Right lung (tissue), 5 donors: ENCODE results near the gene SYCP2. TPM values are rescaled to one million over a fixed set of nuclear protein-coding genes. Genes with fewer than 3 reads are reported as not detected.

Experiments
- DNase-seq, 2 donors: peaks; one replicate each; pipeline ENCODE4 v3.0.0-alpha.2; 2013
- polyA plus RNA-seq, 5 donors: library from polyadenylated mRNA; unstranded; fragments of 120-200 nt; gene quantifications; one replicate each; pipeline versions ENCODE4 v1.2.1 to v1.2.3, GENCODE V29; 2013; ENCODE audit warnings: inconsistent platforms in 1 of 5, low replicate concordance in 1 of 5; ENCODE audit not compliant: insufficient read length in 5 of 5, insufficient read depth in 1 of 5

Gene SYCP2
- polyA plus RNA-seq, 5 donors: 7.9 to 15.4 (median 8.6) TPM

- DNase-seq: no peak
These were observed 95.6 kb downstream of the SYCP2 start for GRCh38 chr20:59837623-59838394.

GRCh38 chr20:59836767-59837166 lies 96.7 kb downstream of the SYCP2 start:
- no peak for DNase-seq

GRCh38 chr20:59835448-59836395 lies 97.7 kb downstream of the SYCP2 start:
- DNase-seq: peak; percentile 72 to 77

GRCh38 chr20:59835057-59835447 lies 98.4 kb downstream of the SYCP2 start:
- peak in 1 of 2 donors; percentile 24 for DNase-seq

- no peak for DNase-seq
These were observed 100.8 kb downstream of the SYCP2 start for GRCh38 chr20:59832406-59833363.

- DNase-seq: no peak
These were observed 101.5 kb downstream of the SYCP2 start for GRCh38 chr20:59831916-59832270.

GRCh38 chr20:59831024-59831915 lies 102.2 kb downstream of the SYCP2 start:
- no peak for DNase-seq

GRCh38 chr20:59830665-59831023 lies 102.8 kb downstream of the SYCP2 start:
- DNase-seq: no peak

- no peak for DNase-seq
These were observed 103.4 kb downstream of the SYCP2 start for GRCh38 chr20:59829786-59830664.

GRCh38 chr20:59829054-59829785 lies 104.2 kb downstream of the SYCP2 start:
- no peak for DNase-seq

GRCh38 chr20:59828125-59829053 lies 105.0 kb downstream of the SYCP2 start:
- DNase-seq: no peak

GRCh38 chr20:59827138-59828056 lies 106.0 kb downstream of the SYCP2 start:
- no peak for DNase-seq

- no peak for DNase-seq
These were observed 107.3 kb downstream of the SYCP2 start for GRCh38 chr20:59825944-59826759.

GRCh38 chr20:59825563-59825920 lies 107.9 kb downstream of the SYCP2 start:
- DNase-seq: no peak

- DNase-seq: no peak
These were observed 108.5 kb downstream of the SYCP2 start for GRCh38 chr20:59824711-59825562.
